Panc1 (cell line): ENCODE data around the gene VSX1. TPM values are rescaled to one million over a fixed set of nuclear protein-coding genes. Genes with fewer than 3 reads are reported as not detected.

Experiments
- ATAC-seq: fragments of 200-7000 bp; cut with Tn5 transposase; 2 replicates; pipeline ENCODE4 v1.9.1; 2020; ENCODE audit warnings: mild to moderate bottlenecking, moderate library complexity
- BruUV-seq: library from RNA; stranded (reverse); fragments of 400-500 nt; replicated peaks from 2 replicates; lab custom pipeline; 2021; lab: Mats Ljungman, UMichigan
- CTCF ChIA-PET: fragments of 300-600 bp; sonication (Branson Sonifier 250); formaldehyde crosslinking; loops from one replicate; lab custom pipeline; 2022; ENCODE audit warnings: antibody characterized with exemption; lab: Charles Lee
- POLR2A ChIA-PET: fragments of 300-600 bp; sonication (Branson Sonifier 250); formaldehyde crosslinking; loops from one replicate; lab custom pipeline; 2022; ENCODE audit warnings: antibody characterized with exemption; lab: Charles Lee
- DNase-seq: peaks from one replicate; pipeline ENCODE4 v3.0.0-alpha.2; 2010; ENCODE audit warnings: low read depth, low spot score
- H3K27ac ChIP-seq: 2 replicates; pipeline ENCODE4 v1.5.1; 2011; ENCODE audit warnings: mild to moderate bottlenecking, low read length, inconsistent platforms
- H3K27me3 ChIP-seq: fragments of 200-500 bp; sonication (Bioruptor generic); 2 replicates; pipeline ENCODE4 v1.6.0; 2014; ENCODE audit warnings: low read length, inconsistent platforms; ENCODE audit not compliant: control insufficient read depth, insufficient read depth
- H3K36me3 ChIP-seq: fragments of 200-500 bp; sonication (Bioruptor generic); 2 replicates; pipeline ENCODE4 v1.5.1; 2014; ENCODE audit warnings: inconsistent platforms, mild to moderate bottlenecking, low read length, moderate library complexity; ENCODE audit not compliant: control insufficient read depth, insufficient read depth
- H3K4me1 ChIP-seq: 2 replicates; pipeline ENCODE4 v1.5.1; 2011; ENCODE audit warnings: inconsistent platforms, mild to moderate bottlenecking, low read length, moderate library complexity; ENCODE audit not compliant: control insufficient read depth, insufficient read depth
- H3K4me3 ChIP-seq, 2 experiments: 2 replicates each; pipeline ENCODE4 v1.5.1; 2011 to 2012; ENCODE audit warnings: low read depth in 2 of 2, low read length in 2 of 2, mild to moderate bottlenecking in 2 of 2, inconsistent platforms in 1 of 2, moderate library complexity in 1 of 2
- H3K9me3 ChIP-seq: fragments of 200-500 bp; sonication (Bioruptor generic); 2 replicates; pipeline ENCODE4 v1.5.1; 2014; ENCODE audit warnings: low read depth, mild to moderate bottlenecking, inconsistent platforms, low read length, moderate library complexity; ENCODE audit not compliant: control insufficient read depth, insufficient read depth
- POLR2AphosphoS5 ChIP-seq: IDR thresholded peaks from 2 replicates; pipeline ENCODE4 v1.6.1; 2012; ENCODE audit warnings: mild to moderate bottlenecking, low read depth, low read length, moderate library complexity
- SIN3A ChIP-seq: IDR thresholded peaks from 2 replicates; pipeline ENCODE4 v1.6.1; 2012; ENCODE audit warnings: low read depth, mild to moderate bottlenecking, low read length, moderate library complexity, borderline replicate concordance; ENCODE audit not compliant: insufficient read depth
- TCF7L2 ChIP-seq: IDR thresholded peaks from 2 replicates; pipeline ENCODE4 v1.6.1; 2011; ENCODE audit warnings: mild to moderate bottlenecking, low read depth, low read length, inconsistent platforms
- in situ Hi-C: cut with HindIII; loops from 2 replicates; pipeline ENCODE4 v1.10.0; 2016; ENCODE audit warnings: low sequenced_read_pairs, low pct_unique_long_range_greater_than_20kb
- intact Hi-C: fragments of 100-400 bp; cut with micrococcal nuclease; formaldehyde crosslinking; loops from one replicate; pipeline ENCODE4 v1.10.0; 2022; ENCODE audit not compliant: unreplicated experiment
- total RNA-seq: library from RNA; stranded (reverse); gene quantifications from one replicate; pipeline ENCODE4 v1.2.1, GENCODE V29; 2021; ENCODE audit not compliant: unreplicated experiment
- TF ChIP-seq, protein P1 (sequence below), 2 experiments: IDR thresholded peaks; 2 replicates each; pipeline ENCODE4 v1.6.1; 2011 to 2012; ENCODE audit warnings: low read depth in 2 of 2, control low read depth in 1 of 2, low read length in 1 of 2, mild to moderate bottlenecking in 1 of 2, moderate library complexity in 1 of 2; ENCODE audit not compliant: insufficient read depth in 1 of 2
- TF ChIP-seq, protein P2 (sequence below): fragments of 450-650 bp; IDR thresholded peaks from 2 replicates; pipeline ENCODE4 v1.5.1; 2017; ENCODE audit warnings: mild to moderate bottlenecking

The VSX1 gene
- total RNA-seq, 1 experiment from 2014 or later = 0.21 TPM

DNA sequence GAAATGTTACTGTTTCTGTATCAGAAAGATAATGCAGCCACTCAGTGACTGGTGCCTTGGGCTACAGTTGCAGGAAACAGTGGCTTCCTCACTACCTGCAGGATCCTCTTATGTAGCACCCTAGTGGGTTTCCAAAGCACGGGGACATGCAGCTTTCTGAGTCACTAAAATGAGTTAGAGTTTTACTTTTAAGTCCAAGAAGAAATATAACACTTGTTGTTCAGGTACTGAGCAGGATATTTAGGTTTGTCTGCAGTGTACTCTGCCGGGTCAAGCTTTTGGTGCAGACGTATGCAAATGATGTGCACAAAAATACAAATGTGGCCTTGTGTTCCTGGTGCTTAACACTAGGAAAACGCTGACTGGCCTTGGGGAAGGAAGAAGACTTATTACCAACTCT is 46.0 kb downstream of the VSX1 start:
- CTCF ChIA-PET = no interaction called here
- POLR2A ChIA-PET = no interaction called here
- no TSS peak for BruUV-seq
- in situ Hi-C loops (no loop called here), intact Hi-C loops (no loop called here)
- Histone ChIP-seq H3K4me1 (peaks cover 30% of the 10 kb centered on the region), H3K9me3 (no peaks in the 10 kb centered on the region), H3K4me3 (no peak overlapping the region), H3K36me3 (no peaks in the 10 kb centered on the region), H3K27ac (no peak overlapping the region), H3K27me3 (no peaks in the 10 kb centered on the region)
- ATAC-seq = no peak
- no peak for DNase-seq
- TF ChIP-seq, protein P1, sequence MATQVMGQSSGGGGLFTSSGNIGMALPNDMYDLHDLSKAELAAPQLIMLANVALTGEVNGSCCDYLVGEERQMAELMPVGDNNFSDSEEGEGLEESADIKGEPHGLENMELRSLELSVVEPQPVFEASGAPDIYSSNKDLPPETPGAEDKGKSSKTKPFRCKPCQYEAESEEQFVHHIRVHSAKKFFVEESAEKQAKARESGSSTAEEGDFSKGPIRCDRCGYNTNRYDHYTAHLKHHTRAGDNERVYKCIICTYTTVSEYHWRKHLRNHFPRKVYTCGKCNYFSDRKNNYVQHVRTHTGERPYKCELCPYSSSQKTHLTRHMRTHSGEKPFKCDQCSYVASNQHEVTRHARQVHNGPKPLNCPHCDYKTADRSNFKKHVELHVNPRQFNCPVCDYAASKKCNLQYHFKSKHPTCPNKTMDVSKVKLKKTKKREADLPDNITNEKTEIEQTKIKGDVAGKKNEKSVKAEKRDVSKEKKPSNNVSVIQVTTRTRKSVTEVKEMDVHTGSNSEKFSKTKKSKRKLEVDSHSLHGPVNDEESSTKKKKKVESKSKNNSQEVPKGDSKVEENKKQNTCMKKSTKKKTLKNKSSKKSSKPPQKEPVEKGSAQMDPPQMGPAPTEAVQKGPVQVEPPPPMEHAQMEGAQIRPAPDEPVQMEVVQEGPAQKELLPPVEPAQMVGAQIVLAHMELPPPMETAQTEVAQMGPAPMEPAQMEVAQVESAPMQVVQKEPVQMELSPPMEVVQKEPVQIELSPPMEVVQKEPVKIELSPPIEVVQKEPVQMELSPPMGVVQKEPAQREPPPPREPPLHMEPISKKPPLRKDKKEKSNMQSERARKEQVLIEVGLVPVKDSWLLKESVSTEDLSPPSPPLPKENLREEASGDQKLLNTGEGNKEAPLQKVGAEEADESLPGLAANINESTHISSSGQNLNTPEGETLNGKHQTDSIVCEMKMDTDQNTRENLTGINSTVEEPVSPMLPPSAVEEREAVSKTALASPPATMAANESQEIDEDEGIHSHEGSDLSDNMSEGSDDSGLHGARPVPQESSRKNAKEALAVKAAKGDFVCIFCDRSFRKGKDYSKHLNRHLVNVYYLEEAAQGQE (IDR thresholded peaks at IDR 0.05; ENCODE audit: insufficient read depth in 1 of 2, low read depth in 2 of 2, low read length in 1 of 2) = no peak
- TF ChIP-seq TCF7L2 (no peak), SIN3A (no peak), POLR2AphosphoS5 (no peak)
- TF ChIP-seq, protein P2, sequence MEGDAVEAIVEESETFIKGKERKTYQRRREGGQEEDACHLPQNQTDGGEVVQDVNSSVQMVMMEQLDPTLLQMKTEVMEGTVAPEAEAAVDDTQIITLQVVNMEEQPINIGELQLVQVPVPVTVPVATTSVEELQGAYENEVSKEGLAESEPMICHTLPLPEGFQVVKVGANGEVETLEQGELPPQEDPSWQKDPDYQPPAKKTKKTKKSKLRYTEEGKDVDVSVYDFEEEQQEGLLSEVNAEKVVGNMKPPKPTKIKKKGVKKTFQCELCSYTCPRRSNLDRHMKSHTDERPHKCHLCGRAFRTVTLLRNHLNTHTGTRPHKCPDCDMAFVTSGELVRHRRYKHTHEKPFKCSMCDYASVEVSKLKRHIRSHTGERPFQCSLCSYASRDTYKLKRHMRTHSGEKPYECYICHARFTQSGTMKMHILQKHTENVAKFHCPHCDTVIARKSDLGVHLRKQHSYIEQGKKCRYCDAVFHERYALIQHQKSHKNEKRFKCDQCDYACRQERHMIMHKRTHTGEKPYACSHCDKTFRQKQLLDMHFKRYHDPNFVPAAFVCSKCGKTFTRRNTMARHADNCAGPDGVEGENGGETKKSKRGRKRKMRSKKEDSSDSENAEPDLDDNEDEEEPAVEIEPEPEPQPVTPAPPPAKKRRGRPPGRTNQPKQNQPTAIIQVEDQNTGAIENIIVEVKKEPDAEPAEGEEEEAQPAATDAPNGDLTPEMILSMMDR = no peak

DNA sequence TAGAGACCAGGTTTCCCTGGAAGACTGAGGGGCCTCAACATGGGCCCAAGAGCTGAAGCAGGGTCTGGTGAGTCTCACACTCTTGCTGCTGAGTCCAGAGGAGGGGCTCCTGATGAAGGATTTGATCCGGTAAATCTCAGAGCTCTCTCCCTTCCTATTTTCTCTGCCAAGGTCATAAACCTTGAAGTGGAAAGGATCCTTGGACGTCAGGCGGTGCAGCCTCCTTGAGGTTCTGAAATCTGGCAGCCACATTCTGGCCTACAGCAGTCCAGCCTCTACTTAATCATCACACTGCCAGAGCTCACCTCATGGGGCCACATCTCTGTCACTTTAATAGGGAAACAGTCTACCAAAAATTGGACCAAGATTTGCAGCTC is 48.0 kb downstream of the VSX1 start:
- ChIA-PET CTCF (interaction anchor here (1.0 to 1.3 kb wide), 2 partner anchors 32 to 145 kb away, joined by 3 to 5 read pairs; no protein-coding TSS in a partner anchor), POLR2A (no interaction called here)
- H3K36me3 ChIP-seq = no peaks in the 10 kb centered on the region
- intact Hi-C loops = no loop called here
- H3K27ac ChIP-seq = no peak overlapping the region
- DNase-seq (no peak), ATAC-seq (no peak)
- in situ Hi-C loops = no loop called here
- no peaks in the 10 kb centered on the region for H3K9me3 ChIP-seq
- H3K4me3 ChIP-seq = no peak overlapping the region
- TF ChIP-seq, protein P1 (IDR thresholded peaks at IDR 0.05; ENCODE audit: insufficient read depth in 1 of 2, low read depth in 2 of 2, low read length in 1 of 2) = no peak
- TF ChIP-seq POLR2AphosphoS5 (no peak), SIN3A (no peak), TCF7L2 (no peak)
- TF ChIP-seq, protein P2 = no peak
- H3K27me3 ChIP-seq = no peaks in the 10 kb centered on the region
- H3K4me1 ChIP-seq = peaks cover 16% of the 10 kb centered on the region
- no TSS peak for BruUV-seq
